Stimulated activated CD8-positive, alpha-beta memory T cell treated with anti-CD3 and anti-CD28 coated beads, Interleukin-15, amount 100 ng/mL, for 4 hours (primary cell): ENCODE results near the gene MAD1L1.

Source experiments
- DNase-seq, 2 donors: peaks; one replicate each; pipeline ENCODE4 v3.0.0-alpha.2; 2020; ENCODE audit warnings: low read depth in 2 of 2

MAD1L1 gene

GRCh38 chr7:2104716-2105115 is 128.0 kb downstream of the MAD1L1 start:
- DNase-seq = no peak

- peak; percentile 46 to 66 for DNase-seq
Observed at GRCh38 chr7:2104107-2104710, 128.5 kb downstream of the MAD1L1 start.

GRCh38 chr7:2103071-2103898 is 129.5 kb downstream of the MAD1L1 start:
- DNase-seq = no peak

- no peak for DNase-seq
Observed at GRCh38 chr7:2102375-2102723, 130.4 kb downstream of the MAD1L1 start.

DNA sequence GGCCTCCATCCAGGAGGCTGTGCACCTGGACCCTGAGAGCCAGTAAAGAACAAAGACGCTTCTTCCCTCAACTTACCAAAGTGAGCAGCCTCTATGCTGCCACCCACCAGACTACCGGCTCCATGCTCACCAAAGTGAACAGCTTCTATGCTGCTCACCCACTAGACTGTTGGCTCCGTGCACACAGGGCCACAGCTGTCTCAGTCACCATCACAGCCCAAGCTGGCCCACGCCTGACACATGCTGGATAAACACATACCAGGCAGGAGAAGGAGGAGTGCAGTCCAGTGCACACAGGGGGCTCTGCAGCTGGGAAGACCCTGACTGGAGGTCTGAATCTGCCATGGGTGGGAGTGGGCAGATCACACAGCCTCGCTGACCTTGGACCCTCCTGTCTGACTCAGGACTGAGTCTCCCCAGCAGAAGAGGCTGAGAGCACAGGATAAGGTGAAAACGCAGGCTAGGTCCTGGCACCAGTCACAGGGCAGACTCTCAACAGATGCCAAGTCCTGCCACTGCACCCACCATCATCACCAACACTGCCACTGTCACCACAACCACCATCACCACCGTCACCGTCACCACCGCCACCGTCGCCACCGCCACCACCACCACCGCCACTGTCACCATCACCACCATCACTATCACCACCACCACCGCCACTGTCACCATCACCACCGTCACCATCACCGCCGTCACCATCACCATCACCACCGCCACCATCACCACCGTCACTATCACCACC is 130.9 kb downstream of the MAD1L1 start:
- no peak for DNase-seq

DNA sequence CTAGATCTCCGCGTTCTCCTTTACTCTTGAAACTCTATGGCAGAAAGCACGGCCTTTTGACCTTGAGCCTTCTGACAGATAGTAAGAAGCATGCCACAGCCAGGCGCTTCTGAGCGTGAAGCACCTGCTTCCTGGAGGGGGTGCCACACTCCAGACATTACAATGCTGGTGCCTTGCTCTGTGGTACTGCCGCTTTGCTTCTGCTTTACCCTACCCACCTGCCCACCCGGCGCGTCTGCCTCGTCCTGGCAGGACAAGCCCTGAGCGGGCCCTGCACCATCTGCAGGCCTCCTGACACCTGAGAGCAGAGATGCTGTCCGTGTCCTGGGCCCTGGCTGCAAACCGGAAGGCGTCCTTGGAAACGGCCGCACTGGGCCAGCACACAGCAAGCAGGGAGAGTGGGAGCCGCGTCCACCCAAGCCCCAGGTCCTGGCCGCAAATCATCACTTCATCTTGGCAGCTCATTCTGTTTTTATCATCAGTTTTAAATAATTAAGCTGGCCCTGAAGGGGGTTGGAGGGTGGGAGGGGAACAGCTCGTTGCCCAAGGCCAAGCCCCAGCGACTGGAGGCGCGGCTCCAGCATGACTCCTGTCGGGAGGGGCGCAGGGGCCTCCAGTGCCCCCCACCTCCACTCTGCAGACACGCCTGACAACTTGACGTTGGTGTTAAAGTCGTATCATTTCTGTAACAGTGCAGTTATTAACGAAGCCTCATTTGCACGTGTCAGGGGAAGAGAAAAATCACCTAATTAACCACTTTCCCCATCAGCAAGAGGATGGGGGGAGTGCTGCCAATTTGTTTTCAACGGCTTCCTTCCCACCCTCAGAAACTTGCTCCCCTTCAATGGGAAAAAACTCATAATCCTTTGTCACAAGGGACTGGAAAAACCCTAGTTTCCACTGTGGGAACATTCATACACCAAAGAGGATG is 132.2 kb downstream of the MAD1L1 start:
- no peak for DNase-seq

GRCh38 chr7:2099048-2099957 is 133.4 kb downstream of the MAD1L1 start:
- peak in 1 of 2 donors; percentile 21 for DNase-seq

- DNase-seq = no peak
Observed at GRCh38 chr7:2098496-2098895, 134.2 kb downstream of the MAD1L1 start.

DNA sequence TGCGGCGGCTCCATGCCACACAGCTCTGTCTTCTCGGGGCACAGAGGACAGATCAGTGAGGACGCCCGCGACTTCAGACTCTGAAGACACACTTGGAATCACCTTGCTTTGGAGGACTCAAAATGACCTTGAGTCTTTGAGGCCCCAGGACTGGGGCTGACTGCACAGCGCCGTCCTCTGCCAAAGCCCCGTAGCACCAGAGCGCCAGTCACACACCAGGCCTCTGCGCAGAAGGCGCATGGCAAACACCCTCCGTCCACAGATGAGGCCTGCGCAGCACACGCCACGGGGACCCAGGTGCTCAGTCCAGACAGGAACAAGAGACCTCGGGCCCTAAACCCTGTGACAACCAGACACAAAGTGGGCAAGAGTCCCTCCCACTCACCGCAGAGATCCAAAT is 134.7 kb downstream of the MAD1L1 start:
- DNase-seq = no peak

- no peak for DNase-seq
Observed at GRCh38 chr7:2097492-2097891, 135.3 kb downstream of the MAD1L1 start.

- no peak for DNase-seq
Observed at GRCh38 chr7:2096692-2097387, 135.9 kb downstream of the MAD1L1 start.

DNA sequence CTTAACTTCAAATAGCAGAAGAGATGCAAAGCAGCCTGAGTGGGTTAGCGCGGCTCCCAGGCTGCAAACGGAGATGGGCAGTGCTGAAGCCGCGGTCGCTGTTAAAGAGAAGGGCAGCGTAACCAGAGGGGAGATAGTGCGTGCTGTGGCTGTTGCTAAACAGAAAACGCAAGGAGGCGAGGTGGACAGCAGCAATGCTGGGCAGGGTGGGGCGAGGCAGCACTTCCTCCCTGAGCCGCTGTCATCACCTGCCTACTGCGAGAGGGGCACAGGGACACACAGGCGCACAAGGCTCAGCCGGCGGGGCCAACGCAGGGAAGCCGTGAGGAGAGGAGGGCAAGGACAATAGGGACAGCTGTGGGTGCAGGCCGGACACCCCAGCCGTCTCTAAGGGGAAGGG is 137.3 kb downstream of the MAD1L1 start:
- DNase-seq = no peak

- DNase-seq = no peak
Observed at GRCh38 chr7:2094454-2095045, 138.2 kb downstream of the MAD1L1 start.

DNA sequence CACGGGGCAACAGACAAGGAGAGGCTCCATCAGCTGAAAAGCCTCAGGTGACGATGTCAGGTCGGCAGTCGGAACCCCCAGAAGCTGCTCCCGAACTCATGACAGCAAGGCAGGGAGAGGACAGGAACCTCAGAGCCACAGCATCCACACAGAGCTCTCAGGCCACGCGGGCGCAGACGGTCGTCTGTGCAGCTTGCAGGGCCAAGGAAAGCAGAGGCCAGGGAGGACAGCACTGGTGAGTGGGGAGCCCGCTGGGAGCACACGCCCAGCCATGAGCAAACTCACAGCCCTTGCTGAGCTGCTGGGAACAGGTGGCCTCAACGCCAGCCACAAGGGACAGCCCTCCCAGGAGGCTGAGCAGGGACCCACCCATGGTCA is 138.9 kb downstream of the MAD1L1 start:
- DNase-seq = no peak

DNA sequence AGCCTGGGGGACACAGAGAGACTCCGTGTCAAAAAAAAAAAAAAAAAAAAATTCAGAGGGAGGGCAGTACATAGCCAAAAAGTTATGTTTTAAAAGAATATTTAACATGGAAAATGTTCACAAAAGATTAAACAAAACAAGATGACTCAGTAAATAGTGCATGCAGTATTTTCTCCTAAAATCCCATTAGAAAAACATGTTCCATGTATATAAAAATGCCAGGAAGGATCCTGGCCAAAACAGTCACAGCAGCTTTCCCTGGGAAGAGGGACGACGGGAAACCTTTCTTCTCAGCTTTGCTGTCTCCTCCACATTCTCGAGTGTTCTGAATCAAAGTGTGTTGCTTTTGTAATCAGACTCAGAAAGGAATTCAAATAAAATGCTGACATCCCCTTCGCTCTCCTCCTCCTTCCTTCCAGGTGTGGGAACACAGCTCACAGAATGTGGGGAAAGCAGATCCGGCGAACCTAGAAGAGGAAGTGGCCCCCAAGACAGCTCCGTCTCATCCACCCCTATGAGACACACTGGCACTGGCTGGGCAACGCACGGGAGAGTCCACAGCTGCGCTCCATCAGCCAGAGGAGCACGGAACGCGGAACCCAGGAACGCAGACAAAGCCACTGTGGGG is 139.4 kb downstream of the MAD1L1 start:
- DNase-seq = no peak

DNA sequence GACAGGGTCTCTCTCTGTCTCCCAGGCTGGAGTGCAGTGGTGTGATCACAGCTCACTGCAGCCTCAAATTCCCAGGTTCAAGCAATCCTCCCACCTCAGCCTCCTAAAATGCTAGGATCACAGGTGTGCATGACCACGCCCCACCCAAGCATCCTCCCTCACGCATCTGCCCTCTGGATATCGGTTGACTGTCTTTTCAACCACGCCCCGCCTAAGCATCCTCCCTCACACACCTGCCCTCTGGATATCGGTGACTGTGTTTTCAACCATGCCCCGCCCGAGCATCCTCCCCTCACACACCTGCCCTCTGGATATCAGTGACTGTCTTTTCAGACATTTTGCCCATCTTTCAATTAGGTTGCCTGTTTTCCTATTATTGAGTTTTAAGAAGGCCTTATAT is 140.5 kb downstream of the MAD1L1 start:
- DNase-seq = no peak

- DNase-seq = no peak
Observed at GRCh38 chr7:2090526-2091520, 141.9 kb downstream of the MAD1L1 start.

DNA sequence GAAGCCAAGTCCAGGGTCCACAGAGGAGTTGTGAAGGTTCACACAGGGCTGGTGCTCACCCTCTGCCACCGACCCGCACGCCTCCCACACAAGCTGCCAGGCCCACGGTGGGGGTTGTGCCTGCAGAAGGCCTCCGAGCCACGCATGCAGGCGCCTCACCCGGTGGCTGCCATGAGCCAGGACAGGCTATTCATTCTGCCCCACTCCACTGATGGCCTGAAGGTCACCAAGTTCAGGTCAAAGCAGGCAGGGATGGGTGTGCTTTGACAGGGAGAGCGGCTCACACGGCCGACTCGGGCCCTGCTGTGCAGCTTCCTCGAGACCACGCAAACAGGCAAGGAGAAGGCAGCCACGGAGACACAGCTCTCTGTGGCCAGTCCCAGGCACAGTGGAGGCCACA is 143.9 kb downstream of the MAD1L1 start:
- DNase-seq = no peak
